SU-DHL-6 (cell line): ENCODE results near the gene MMGT1.

Source experiments
- H2AFZ ChIP-seq: fragments of 200-600 bp; sonication (generic); 2 replicates; pipeline ENCODE4 v1.6.1; 2014; ENCODE audit warnings: low read depth, mild to moderate bottlenecking, moderate library complexity, mixed read lengths, antibody characterized with exemption, low read length; ENCODE audit not compliant: severe bottlenecking
- H3F3A ChIP-seq: fragments of 200-600 bp; shearing (Covaris generic); 2 replicates; pipeline ENCODE4 v1.6.0; 2016; ENCODE audit warnings: antibody characterized with exemption, mild to moderate bottlenecking; ENCODE audit not compliant: insufficient read depth
- H3K27ac ChIP-seq: fragments of 200-600 bp; sonication (generic); 2 replicates; pipeline ENCODE4 v1.5.1; 2016; ENCODE audit warnings: low read depth, mild to moderate bottlenecking, low read length, moderate library complexity, mixed read lengths
- H3K27me3 ChIP-seq: fragments of 200-600 bp; sonication (generic), shearing (Covaris generic); 2 replicates; pipeline ENCODE4 v1.6.0; 2014; ENCODE audit warnings: mild to moderate bottlenecking, low read length
- H3K36me3 ChIP-seq: fragments of 200-600 bp; sonication (generic); 2 replicates; pipeline ENCODE4 v1.6.1; 2014; ENCODE audit warnings: mild to moderate bottlenecking, low read length, mixed read lengths
- H3K4me2 ChIP-seq: fragments of 300-600, 200-600 bp; shearing (Covaris generic), sonication (generic); 2 replicates; pipeline ENCODE4 v1.6.0; 2014; ENCODE audit warnings: low read length, low read depth, mild to moderate bottlenecking; ENCODE audit not compliant: poor library complexity, severe bottlenecking
- H3K4me3 ChIP-seq: fragments of 200-600 bp; sonication (generic); 2 replicates; pipeline ENCODE4 v1.5.1; 2014; ENCODE audit warnings: antibody characterized with exemption, low read length, mild to moderate bottlenecking, mixed read lengths; ENCODE audit not compliant: insufficient read depth, poor library complexity, severe bottlenecking
- H3K79me2 ChIP-seq: fragments of 200-600 bp; sonication (generic); 2 replicates; pipeline ENCODE4 v1.6.1; 2014; ENCODE audit warnings: mild to moderate bottlenecking, low read length, moderate library complexity; ENCODE audit not compliant: insufficient read depth
- H3K9ac ChIP-seq: fragments of 200-600 bp; sonication (generic); 2 replicates; pipeline ENCODE4 v1.7.0; 2014; ENCODE audit warnings: mild to moderate bottlenecking, low read length
- H3K9me2 ChIP-seq: fragments of 200-600 bp; sonication (generic); replicated peaks from 2 replicates; pipeline ENCODE4 v1.6.1; 2014; ENCODE audit warnings: low read length; ENCODE audit not compliant: insufficient read depth
- H3K9me3 ChIP-seq: fragments of 200-600 bp; sonication (generic); 2 replicates; pipeline ENCODE4 v1.6.1; 2014; ENCODE audit warnings: low read length, mixed read lengths; ENCODE audit not compliant: insufficient read depth
- H4K20me1 ChIP-seq: fragments of 200-600 bp; sonication (generic); 2 replicates; pipeline ENCODE4 v1.6.1; 2014; ENCODE audit warnings: low read depth, mild to moderate bottlenecking, antibody characterized with exemption, low read length, moderate library complexity, mixed read lengths
- EZH2phosphoT487 ChIP-seq: fragments of 200-600 bp; sonication (generic), shearing (Covaris generic); conservative IDR thresholded peaks from 2 replicates; pipeline ENCODE4 v1.6.1; 2018; ENCODE audit warnings: mild to moderate bottlenecking, antibody characterized with exemption, low read length, moderate library complexity, mixed read lengths
- TF ChIP-seq, protein P1 (sequence below): fragments of 200-600 bp; sonication (generic); IDR thresholded peaks from one replicate; pipeline ENCODE4 v1.5.1; 2017; ENCODE audit warnings: antibody characterized with exemption, mild to moderate bottlenecking, low read length, moderate library complexity; ENCODE audit not compliant: insufficient read depth, poor library complexity, severe bottlenecking

The MMGT1 gene

GRCh38 chrX:135914404-135914803 lies 59.4 kb downstream of the MMGT1 start:
- Histone ChIP-seq H3K9me3 (no peaks in the 10 kb centered on the region), H3K4me3 (no peak overlapping the region), H2AFZ (no peak overlapping the region), H3K9ac (no peak overlapping the region), H4K20me1 (no peaks in the 10 kb centered on the region), H3K4me2 (no peak overlapping the region), H3F3A (no peaks in the 10 kb centered on the region), H3K36me3 (no peaks in the 10 kb centered on the region), H3K9me2 (no peaks in the 10 kb centered on the region), H3K27me3 (no peaks in the 10 kb centered on the region), H3K27ac (no peak overlapping the region), H3K79me2 (no peaks in the 10 kb centered on the region)
- TF ChIP-seq, protein P1, sequence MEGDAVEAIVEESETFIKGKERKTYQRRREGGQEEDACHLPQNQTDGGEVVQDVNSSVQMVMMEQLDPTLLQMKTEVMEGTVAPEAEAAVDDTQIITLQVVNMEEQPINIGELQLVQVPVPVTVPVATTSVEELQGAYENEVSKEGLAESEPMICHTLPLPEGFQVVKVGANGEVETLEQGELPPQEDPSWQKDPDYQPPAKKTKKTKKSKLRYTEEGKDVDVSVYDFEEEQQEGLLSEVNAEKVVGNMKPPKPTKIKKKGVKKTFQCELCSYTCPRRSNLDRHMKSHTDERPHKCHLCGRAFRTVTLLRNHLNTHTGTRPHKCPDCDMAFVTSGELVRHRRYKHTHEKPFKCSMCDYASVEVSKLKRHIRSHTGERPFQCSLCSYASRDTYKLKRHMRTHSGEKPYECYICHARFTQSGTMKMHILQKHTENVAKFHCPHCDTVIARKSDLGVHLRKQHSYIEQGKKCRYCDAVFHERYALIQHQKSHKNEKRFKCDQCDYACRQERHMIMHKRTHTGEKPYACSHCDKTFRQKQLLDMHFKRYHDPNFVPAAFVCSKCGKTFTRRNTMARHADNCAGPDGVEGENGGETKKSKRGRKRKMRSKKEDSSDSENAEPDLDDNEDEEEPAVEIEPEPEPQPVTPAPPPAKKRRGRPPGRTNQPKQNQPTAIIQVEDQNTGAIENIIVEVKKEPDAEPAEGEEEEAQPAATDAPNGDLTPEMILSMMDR = no peak
- TF ChIP-seq EZH2phosphoT487 = no peak
